Globus pallidus (tissue), 1 donor: ENCODE data around the gene CROCC2.

Experiments
- DNase-seq: peaks from one replicate; pipeline ENCODE4 v3.0.0-alpha.2; 2015; ENCODE audit warnings: low spot score

Gene CROCC2

DNA sequence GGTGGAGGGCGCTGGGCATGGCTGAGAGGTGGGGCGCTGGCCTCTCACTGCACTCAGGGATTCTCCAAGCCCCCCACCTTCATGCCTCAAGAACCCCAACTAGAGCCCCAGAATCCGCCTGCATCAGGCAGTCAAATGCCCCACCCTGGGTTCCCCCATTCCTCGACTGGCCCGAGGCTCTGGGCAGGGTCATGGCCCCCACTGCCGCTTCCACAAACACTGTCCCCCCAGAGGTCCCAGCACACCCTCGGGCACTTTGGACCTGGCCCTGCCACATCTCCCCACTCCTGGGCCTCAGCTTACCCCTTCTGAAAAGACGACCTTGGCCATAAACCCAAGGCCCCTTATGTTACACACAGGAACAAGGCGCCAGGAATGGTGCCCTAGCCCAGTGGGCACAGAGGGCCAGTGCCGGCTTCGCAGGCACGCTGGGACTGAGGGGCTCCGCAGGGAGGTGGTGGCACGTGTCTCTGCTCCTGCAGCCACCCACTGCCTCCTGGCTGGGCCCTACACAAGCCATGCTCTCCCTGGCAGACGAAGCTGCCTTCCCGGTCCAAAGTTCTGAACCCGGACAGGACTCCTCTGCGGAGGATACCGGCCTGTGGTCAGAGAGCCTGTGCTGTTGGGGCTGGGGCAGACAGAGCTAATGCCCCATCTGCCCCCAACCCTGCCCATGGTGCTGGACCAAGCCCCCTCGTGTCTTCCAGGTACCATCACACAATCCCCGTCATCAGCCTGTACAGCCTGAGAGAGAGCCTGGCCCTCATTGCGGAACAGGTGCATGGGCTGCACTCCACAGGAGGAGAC is 30.7 kb upstream of the CROCC2 start:
- no peak for DNase-seq

DNA sequence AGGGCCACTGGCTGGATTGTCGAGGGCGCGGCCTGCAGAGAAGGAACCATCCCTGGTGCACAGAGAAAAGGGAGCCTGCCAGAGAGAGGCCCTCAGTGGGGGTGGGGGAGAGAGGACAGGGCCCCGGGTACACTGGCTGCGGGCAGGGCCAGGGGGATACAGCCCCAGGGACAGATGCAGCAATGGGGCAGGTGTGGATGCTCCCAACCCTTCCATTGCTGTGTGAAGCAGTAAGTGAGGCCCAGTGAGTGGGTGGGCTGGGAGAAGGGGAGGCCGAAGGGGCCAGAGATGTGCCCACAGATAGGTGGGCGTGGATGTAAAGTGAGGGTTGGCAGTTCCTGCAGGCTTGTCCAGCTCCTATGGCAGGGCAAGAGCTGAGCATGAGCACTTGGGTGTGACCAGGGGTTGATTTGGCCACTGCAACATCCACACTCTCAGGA is 30.1 kb upstream of the CROCC2 start:
- no peak for DNase-seq

DNA sequence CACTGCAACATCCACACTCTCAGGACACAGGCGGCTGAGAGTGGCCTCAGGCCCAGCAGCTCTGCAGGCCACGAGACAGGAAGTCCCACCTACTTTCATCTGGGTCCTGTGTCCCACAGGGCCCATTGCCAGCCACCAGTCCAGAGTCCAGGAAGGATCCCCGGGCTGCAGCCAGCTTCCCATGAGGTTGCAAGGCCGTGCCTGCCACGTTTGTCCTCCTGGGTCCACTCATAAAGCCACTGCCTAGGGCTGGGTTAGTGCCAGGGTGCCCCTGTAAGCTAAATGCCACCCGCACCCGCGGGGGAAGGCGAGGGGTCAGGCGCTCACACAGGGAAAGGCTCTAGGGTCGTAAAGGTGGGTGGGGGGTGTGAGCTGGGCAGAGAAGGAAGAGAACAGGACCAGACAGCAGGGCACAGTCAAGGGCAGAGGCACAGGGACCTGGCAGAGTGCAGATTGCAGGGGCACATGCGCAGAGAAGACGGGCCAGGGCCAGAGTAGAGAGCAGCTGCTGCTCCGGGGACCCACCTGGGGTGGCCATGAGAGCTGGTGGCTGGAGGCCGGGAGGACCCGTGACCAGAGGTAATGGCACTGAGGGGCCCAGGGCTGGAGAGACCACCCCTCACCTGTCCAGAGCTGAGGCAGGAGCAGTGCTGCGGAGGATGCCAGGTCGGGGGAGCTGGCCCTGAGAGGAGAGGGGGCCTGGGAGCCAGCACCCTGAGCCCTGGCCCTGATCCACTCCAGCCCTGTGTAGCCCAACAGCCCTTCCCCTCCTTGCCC is 29.5 kb upstream of the CROCC2 start:
- DNase-seq, result no peak

DNA sequence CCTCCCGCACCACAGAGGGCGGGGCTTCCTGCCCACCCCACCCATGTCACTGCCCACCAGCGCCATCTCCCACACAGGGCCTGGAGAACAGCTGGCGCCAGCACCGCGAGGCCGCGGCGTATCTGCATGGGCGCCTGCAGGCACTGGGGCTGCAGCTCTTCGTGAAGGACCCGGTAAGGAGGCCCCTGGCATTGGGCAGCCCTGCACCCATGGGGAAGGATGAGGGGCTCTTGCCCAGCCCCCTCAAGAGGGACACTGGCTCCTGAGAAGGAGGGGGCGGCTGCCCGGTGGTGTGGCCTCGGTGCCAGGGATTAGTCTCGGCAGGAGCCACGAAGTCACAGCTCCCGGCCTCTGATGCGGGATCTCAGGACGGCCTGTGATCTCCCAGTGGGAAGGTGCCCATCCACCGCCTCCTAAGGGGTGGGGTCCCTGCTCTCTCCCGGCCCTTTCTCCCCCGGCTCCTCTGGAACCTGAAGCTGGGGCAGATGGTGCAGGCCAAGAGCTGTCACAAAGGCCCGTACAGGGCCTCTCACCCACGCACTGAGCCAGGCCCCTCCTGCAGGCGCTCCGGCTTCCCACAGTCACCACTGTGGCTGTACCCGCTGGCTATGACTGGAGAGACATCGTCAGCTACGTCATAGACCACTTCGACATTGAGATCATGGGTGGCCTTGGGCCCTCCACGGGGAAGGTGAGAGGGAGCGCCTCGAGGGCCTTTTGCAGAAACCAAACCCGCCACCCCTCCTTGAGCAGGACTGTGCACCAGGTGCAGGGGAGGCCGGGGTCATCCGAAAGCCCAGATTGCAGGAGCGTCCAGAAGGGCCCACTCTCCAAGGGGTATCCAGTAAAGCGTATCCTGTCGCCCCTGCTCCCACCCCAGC is 28.4 kb upstream of the CROCC2 start:
- no peak for DNase-seq

DNA sequence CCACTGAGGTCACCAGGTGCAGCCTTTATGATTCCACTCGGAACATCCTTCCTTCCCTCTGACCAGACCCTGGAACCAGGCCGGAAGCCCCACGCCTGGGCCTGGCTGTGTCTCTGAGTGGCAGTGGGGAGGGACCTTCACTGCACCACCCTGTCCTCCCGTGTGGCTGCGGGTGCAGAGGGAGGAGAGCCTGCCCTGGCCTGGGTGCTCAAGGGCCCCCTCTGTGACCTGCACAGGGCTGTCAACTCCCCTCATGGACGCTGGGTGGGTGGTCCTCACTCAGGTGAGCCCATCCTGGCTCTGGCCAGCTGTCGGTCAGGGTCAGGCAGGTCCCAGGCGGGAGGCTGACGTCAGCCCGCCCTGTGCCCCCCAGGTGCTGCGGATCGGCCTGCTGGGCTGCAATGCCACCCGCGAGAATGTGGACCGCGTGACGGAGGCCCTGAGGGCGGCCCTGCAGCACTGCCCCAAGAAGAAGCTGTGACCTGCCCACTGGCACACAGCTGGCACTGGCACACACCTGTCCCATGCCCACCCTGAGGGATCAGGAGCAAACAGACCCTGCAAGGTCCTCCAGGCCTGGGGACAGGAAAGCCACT is 27.7 kb upstream of the CROCC2 start:
- no peak for DNase-seq

DNA sequence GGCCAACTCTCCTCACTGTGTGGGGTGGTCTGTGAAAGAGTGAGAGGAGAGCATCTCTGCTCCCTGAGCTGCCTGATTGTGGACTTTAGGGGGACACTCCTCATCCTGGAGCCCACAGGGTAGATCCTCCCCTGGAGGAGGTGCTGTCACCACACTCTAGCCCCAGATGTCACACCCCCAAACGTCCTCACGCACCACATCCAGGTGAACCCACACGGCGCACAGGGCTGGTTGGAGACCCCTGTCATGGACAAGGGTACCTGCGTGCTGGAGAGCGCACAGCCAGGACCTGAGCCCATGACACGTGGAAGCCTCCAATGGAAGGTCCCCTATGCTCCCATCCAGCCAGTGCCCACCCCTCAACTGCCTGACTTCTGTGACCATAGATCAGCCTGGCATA is 27.0 kb upstream of the CROCC2 start:
- no peak for DNase-seq

DNA sequence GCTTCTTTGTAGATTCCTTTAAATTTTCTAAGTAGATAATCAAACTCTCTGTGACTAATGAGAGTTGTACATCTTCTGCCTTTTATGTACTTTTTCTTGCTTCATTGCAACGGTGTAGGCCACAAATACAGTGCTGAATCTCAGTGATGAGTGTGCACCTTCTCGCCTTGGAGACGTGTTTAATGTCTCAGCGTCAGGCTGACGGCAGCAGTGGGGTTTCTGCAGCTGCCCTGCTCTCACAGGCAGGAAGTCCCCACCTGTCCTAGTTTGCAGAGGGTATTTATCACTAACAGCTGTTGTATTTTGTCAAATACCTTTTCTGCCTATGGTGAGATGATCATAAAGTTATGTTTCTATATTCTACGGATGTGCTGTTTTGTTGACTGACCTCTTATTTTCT is 24.2 kb upstream of the CROCC2 start:
- DNase-seq, result no peak

DNA sequence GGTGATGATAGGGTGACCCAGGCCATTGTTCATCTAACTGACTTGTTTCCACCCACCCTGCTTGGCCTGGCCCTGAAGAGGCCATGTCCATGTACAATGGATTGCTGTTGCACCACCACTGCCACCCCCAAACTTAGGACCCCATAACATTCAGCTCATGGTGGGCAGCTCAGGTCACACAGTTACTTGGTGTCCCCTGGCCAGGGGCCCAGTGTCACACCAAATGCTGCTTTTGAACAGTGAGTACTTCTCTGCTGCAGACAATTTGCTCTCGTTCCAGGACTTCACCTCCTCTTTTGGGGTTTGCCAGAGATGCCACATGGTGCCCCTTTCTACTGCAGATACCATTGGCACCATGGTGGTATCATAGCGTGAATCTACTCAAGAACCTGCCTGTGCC is 21.9 kb upstream of the CROCC2 start:
- DNase-seq, result no peak

DNA sequence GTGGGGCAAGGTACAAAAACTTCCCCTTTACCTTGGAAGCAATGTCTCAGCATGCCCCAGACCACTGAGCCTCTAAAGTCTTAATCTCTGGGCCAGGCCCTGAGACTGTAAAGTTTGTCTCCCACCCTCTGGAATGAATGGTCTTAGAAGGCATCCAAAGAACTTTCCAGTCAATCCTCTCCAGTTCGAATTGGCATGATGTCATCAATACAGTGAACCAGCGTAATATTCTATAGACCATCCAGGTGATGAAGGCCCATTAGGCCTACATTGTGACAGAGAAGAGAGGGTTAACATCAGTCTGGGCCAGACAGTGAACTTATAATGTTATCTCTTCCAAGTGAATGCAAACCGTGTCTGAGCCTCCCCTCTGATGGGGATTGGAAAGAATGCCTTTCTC is 21.4 kb upstream of the CROCC2 start:
- DNase-seq, result no peak

DNA sequence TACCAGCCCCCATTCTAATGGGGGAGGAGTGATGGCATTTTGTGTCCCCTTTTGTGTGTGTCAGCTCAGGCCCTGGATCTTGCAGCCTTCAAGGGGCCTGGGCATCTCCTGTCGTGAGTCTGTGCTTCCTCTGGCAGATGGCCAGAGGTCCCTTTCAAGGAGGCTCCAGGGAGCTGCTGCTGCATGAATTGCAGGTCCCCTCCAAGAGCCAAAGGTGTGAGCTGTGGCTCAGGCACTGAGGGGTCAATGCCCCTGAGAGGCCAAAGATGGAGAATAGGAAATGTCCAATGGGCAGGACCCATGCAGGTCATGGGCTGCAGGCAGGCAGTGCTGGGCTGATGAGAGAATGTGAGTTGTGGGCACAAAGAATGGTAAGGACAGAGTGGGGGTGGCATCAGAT is 20.6 kb upstream of the CROCC2 start:
- DNase-seq, result no peak

DNA sequence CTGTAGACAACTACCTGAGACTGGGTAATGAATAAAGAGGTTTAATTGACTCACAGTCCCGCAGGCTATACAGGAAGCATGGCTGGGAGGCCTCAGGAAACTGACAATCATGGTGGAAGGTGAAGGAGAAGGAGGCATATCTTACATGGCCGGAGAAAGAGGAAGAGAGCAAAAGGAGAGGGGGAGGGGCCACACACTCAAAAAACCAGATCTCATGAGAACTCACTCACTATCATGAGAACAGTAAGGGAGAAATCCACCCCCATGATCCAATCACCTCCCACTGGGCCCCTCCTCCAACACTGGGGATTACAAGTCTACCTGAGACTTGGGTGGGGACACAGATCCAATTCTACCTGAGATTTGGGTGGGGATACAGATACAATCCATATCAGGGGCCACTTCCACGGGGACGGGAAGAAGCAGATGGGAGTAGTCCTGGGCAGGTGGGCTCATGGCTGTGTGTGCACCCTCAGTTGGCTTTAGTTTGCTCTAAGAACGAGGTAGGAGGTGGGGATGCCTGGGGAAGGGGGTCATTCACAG is 20.0 kb upstream of the CROCC2 start:
- DNase-seq, result no peak

DNA sequence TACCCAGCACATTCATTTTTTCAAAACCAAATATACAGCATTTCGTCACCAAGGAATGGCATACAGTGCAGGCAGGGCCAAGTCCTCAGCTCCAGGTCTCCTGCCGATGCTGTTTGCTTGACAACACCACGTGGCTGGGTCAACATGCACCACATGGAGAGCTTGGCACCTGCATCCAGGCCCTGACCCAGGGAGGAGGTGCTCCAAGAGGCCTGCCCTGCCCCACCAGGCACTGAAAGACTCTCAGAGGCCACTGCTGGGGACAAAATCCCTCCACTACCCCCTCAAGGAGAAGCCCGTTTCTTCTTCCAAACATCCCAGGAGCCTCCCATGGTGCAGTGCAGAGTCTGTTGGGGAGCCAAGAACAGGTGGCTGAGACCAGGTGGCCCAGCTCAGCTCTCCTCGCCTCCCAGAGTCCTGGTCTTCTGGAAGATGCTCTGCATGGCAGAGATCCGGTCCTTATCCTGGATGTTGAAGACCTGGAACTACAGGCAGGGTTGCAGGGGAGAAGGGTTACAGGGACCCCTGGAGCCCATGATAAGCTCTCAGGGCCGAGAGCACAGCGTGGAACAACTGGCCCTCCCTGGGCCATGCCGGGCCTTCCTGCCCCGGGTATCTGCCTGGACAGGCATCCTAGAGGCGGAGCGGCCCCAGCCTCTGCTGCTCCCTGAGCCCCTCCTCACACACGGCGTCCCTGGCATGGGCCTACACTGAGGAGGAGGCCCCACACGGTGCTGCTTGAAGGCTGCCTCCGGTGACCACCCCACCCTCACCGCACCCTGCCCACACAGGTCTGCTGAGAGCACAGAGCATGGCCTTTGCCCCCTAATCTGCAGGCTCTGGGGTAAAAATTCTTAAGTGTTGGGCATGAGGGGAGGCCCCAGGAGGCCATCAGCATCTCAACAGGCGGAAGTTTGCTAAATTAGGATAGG is 19.2 kb upstream of the CROCC2 start:
- DNase-seq, result no peak

DNA sequence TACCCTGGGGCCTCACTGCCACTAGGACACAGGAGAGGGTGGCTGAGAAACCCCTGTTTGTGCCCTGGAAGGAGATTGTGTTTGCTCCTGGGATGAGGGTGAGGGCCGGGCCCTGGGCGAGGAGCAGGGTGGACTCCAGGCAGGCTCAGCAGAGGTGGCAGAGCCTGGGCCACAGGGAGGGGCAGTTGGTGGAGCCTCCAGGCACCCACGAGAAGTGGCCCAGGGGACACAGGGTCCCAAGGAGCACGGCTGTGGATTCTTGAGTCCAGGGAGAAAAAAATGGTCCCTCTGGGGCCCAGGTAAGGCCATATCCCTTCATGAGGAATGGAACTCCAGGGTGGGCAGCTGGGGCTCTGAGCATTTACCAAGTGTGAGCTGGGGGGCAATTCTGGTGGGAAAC is 18.5 kb upstream of the CROCC2 start:
- DNase-seq, result no peak

DNA sequence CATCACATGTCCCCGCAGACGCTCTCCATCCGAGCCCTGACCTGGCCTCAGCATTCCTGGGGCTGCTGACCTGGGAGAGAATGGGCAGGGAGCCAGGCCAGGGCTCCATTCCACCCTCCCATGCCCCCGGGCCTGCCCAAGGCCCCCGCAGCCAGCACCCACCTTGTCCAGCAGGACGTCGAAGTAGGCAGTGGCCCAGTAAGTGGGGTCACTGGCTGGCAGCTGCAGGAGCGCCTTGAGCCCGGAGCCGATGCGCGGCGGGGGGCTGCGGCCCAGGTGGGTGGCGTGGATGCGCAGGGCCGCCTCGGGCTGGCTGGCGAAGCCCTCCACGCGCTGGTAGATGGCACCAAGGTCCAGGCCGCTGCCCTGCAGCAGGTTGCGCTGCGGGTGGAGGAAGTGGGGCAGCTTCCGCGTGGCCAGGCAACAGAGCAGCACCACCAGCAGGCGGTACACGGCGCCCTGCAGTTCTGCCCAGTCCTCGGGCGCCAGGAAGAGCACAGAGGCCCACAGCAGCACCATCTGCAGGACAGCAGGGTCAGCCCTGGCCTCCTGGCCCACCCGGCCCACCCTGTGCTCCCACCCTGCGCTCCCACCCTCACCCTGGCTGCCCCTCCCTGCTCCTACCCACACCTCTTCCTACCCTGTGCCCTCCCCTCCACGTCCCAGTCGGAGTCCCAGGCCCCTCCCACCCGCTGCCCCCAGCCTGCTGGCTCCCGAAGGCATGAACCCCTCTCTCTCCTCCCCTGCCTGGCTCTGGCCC is 17.8 kb upstream of the CROCC2 start:
- DNase-seq, result no peak

DNA sequence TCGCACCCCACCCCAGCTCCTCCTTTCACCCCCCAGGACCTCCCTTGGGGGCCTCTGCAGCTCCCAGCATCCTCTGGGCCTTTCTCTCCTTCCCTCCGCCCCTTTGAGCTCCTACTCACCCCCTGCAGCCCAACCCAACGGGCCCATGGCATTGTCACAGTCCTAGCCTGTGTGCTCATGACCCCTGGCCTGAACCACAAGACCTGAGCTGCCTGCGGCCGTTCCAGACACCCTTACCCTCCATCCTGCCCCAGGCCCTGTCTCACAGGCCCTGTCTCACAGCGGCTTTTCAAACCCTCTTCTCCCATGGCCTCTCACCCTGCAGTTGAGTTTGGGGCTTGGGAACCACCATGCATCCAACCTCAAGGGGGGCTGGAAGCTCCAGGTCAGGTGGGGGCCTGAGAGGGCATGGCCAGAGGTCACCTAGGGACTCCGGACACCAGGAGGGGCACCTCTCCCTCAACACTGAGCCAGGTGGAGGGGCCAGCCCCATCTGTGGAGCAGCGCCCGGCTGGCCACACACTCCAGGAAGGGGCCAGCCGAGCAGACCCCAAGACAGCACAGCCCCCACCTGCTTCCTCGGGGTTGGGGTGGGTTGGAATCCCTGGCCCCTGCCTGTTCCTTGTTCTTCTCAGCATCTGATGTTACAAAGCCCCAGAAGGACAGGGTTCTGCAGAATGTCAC is 17.1 kb upstream of the CROCC2 start:
- DNase-seq, result no peak

DNA sequence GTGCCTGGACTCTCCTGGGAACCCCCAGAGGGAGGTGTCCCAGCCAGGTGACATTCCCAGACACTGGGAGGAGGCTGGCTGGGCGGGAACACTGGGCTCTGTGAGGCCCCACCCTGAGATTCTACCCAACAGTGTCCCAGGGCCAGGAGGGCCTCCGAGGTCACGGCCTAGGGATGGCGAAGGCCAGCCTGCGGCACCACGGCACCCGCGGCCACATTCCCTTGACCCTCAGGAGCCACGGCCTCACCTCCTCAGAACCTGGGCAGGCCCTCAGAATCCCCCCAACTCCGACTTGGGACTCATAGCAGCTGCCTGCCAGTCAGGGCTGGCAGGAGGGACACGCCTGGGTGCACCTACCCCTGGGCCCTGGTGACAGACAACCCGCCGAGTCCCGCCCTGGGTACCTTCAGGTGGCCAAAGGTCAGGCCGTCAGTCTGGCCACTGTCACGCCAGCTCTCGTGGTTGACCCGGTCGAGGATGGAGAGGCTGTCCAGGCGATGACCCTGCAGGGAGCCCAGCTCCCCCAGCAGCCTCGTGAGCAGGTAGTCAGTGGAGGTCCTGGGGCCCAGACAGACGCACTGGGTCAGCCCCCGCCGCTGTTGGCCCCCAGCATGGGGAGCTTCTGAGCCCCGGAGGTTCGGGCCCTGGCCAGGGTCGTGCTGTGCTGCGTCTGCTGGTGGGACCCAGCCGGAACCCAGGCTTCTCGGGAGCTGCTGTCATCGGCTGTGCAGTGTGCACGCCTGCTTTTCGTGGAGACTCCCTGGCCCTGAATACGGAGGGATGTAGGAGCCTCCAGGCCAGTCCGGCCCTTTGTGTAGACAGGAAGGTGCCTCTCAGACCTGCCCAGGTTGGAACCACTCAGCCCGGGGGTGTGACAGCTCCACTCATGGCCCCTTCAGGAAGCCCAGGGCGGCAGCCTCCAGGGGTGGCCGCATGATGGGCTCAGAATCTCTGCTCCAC is 16.3 kb upstream of the CROCC2 start:
- DNase-seq, result no peak

DNA sequence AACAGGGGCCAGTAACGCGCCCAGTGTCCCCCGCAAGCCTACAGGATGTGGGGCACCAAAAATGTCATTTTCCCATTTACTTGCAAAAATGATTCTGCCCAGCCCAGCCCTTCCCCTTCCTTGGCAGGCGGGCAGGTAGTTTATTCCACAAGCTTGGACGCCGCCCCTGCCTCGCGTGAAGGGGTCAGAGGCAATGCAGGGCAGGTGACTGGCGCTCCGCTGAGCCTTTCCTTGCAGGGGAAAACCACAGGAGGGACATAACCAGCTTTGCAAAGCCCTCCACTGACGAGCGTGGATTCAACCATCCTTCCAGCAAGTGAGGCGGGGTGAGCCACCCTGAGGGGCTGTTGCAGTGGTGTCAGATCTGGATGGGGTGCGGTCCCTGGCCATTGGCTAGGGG is 15.4 kb upstream of the CROCC2 start:
- DNase-seq, result no peak
